ENCODE data around the gene TYMP.
"Not testable (repeated sequence)": the region's sequence is repeated elsewhere in the genome, so short reads cannot be mapped to it uniquely, and the experiment has no call there.

TYMP gene

GRCh38 chr22:50537765-50538164 lies 8.0 kb upstream of the TYMP start:
- DNase-seq: no peak

GRCh38 chr22:50536226-50536625 lies 6.4 kb upstream of the TYMP start:
- no peak for DNase-seq

- DNase-seq: no peak
These were observed 5.3 kb upstream of the TYMP start for GRCh38 chr22:50535113-50535512.

- DNase-seq: not testable (repeated sequence)
These were observed 4.3 kb upstream of the TYMP start for GRCh38 chr22:50533856-50534711.

GRCh38 chr22:50532824-50533796 lies 3.3 kb upstream of the TYMP start:
- no peak for DNase-seq

- DNase-seq: no peak
These were observed 2.3 kb upstream of the TYMP start for GRCh38 chr22:50531962-50532674.

- DNase-seq: no peak
These were observed 1.7 kb upstream of the TYMP start for GRCh38 chr22:50531546-50531961.

- peak; percentile 14 for DNase-seq
These were observed 1.2 kb upstream of the TYMP start for GRCh38 chr22:50530877-50531545.

- no peak for DNase-seq
These were observed 716 bp upstream of the TYMP start for GRCh38 chr22:50530580-50530876.

GRCh38 chr22:50529416-50529896 lies 356 bp downstream of the TYMP start:
- no peak for DNase-seq

- DNase-seq: no peak
These were observed 963 bp downstream of the TYMP start for GRCh38 chr22:50528682-50529415.

- no peak for DNase-seq
These were observed 1.7 kb downstream of the TYMP start for GRCh38 chr22:50527921-50528681.

GRCh38 chr22:50526834-50527801 lies 2.7 kb downstream of the TYMP start:
- DNase-seq: no peak

- DNase-seq: peak; percentile 36
These were observed 3.5 kb downstream of the TYMP start for GRCh38 chr22:50526108-50526833.

- no peak for DNase-seq
These were observed 4.0 kb downstream of the TYMP start for GRCh38 chr22:50525858-50526107.

GRCh38 chr22:50525104-50525857 lies 4.5 kb downstream of the TYMP start, which contains the start of gene SCO2:
TSS of gene SCO2 (minus strand) at chr22:50525598. CDS start at chr22:50524411, 1,187 bp downstream.
- DNase-seq: peak; percentile 81

- no peak for DNase-seq
These were observed 5.1 kb downstream of the TYMP start for GRCh38 chr22:50524676-50525103.
